H1 (cell line): ENCODE results near the gene NLGN4X. TPM values are rescaled to one million over a fixed set of nuclear protein-coding genes. Genes with fewer than 3 reads are reported as not detected.

ENCODE experiments used
- CTCF ChIA-PET: fragments of 300-600 bp; sonication (Branson Sonifier 250); formaldehyde crosslinking; loops from one replicate; lab custom pipeline; 2021; ENCODE audit not compliant: partially characterized antibody; lab: Charles Lee
- POLR2A ChIA-PET: fragments of 300-600 bp; sonication (Branson Sonifier 250); formaldehyde crosslinking; loops from one replicate; lab custom pipeline; 2021; ENCODE audit warnings: inconsistent platforms; ENCODE audit not compliant: partially characterized antibody; lab: Charles Lee
- DNase-seq, 2 experiments: peaks; one replicate each; pipeline versions ENCODE4 v3.0.0 to v3.0.0-alpha.2; 2010 to 2022; ENCODE audit warnings: low spot score in 2 of 2, low read depth in 1 of 2, mixed read lengths in 1 of 2
- FAIRE-seq: peaks from 2 replicates; lab custom pipeline; 2011; peaks lifted over from hg19 to GRCh38; lab: Jason Lieb, UNC
- H2AFZ ChIP-seq: 2 replicates; pipeline ENCODE4 v1.8.1; 2012; ENCODE audit warnings: low read length, inconsistent platforms
- H2AK5ac ChIP-seq: 2 replicates; pipeline ENCODE4 v1.6.1; 2013; ENCODE audit warnings: low read depth, low read length
- H2BK120ac ChIP-seq: replicated peaks from 2 replicates; pipeline ENCODE3; 2013; ENCODE audit warnings: low read depth, low read length, inconsistent platforms
- H2BK12ac ChIP-seq: 2 replicates; pipeline ENCODE4 v1.6.1; 2013; ENCODE audit warnings: low read depth, low read length
- H2BK15ac ChIP-seq: 2 replicates; pipeline ENCODE4 v1.6.1; 2013; ENCODE audit warnings: low read length
- H2BK20ac ChIP-seq: 2 replicates; pipeline ENCODE4 v1.6.1; 2013; ENCODE audit warnings: low read length
- H2BK5ac ChIP-seq: 2 replicates; pipeline ENCODE4 v1.6.1; 2013; ENCODE audit warnings: low read depth, low read length
- H3K14ac ChIP-seq: 2 replicates; pipeline ENCODE4 v1.6.1; 2013; ENCODE audit warnings: inconsistent platforms; ENCODE audit not compliant: insufficient read length
- H3K18ac ChIP-seq: 2 replicates; pipeline ENCODE4 v1.6.1; 2013; ENCODE audit warnings: low read length; ENCODE audit errors: extremely low read depth
- H3K23ac ChIP-seq: 2 replicates; pipeline ENCODE4 v1.6.1; 2013; ENCODE audit warnings: inconsistent platforms; ENCODE audit not compliant: insufficient read length
- H3K23me2 ChIP-seq: 2 replicates; pipeline ENCODE4 v1.6.1; 2013; ENCODE audit warnings: low read depth, low read length
- H3K27ac ChIP-seq: 2 replicates; pipeline ENCODE4 v1.6.1; 2011; ENCODE audit warnings: low read depth, low read length, inconsistent platforms
- H3K27me3 ChIP-seq, 4 experiments: replicated peaks in 1 of 4; 1 replicate in 1 of 4; 2 replicates in 3 of 4; pipeline versions ENCODE4 v1.6.1 to v1.8.1; 2011 to 2013; ENCODE audit warnings: low read length in 3 of 4, mild to moderate bottlenecking in 3 of 4, inconsistent platforms in 2 of 4, mixed read lengths in 2 of 4, moderate library complexity in 1 of 4; ENCODE audit not compliant: control insufficient read depth in 3 of 4, insufficient read depth in 3 of 4; ENCODE audit errors: extremely low read depth in 1 of 4
- H3K36me3 ChIP-seq, 4 experiments: 2 replicates each; pipeline versions ENCODE4 v1.6.1 to v1.8.1; 2011 to 2013; ENCODE audit warnings: mild to moderate bottlenecking in 4 of 4, low read length in 3 of 4, moderate library complexity in 2 of 4, control low read depth in 1 of 4, inconsistent platforms in 1 of 4; ENCODE audit not compliant: insufficient read depth in 4 of 4, control insufficient read depth in 2 of 4
- H3K4ac ChIP-seq: replicated peaks from 2 replicates; pipeline ENCODE3; 2013; ENCODE audit warnings: low read length, low read depth, mixed read lengths, inconsistent platforms; ENCODE audit not compliant: insufficient read length
- H3K4me1 ChIP-seq, 4 experiments: replicated peaks in 1 of 4; 1 replicate in 1 of 4; 2 replicates in 3 of 4; pipeline versions ENCODE4 v1.6.1 to v1.8.1; 2011 to 2013; ENCODE audit warnings: low read length in 3 of 4, inconsistent platforms in 2 of 4, mixed read lengths in 1 of 4; ENCODE audit not compliant: insufficient read depth in 4 of 4, control insufficient read depth in 3 of 4
- H3K4me2 ChIP-seq, 2 experiments: 2 replicates each; pipeline versions ENCODE4 v1.6.1 to v1.8.1; 2011 to 2013; ENCODE audit warnings: low read depth in 2 of 2, low read length in 2 of 2, control low read depth in 1 of 2, inconsistent platforms in 1 of 2, mild to moderate bottlenecking in 1 of 2; ENCODE audit not compliant: insufficient read depth in 1 of 2
- H3K4me3 ChIP-seq, 4 experiments: fragments of 200-600, 300-600 bp in 1 of 4; sonication (generic), shearing (Covaris generic), sonication (Bioruptor Twin) in 1 of 4; 2 replicates each; pipeline versions ENCODE4 v1.5.1 to v1.8.1; 2011 to 2016; ENCODE audit warnings: low read length in 4 of 4, low read depth in 3 of 4, control low read depth in 2 of 4, inconsistent platforms in 2 of 4, mild to moderate bottlenecking in 2 of 4, mixed read lengths in 1 of 4, moderate library complexity in 1 of 4; ENCODE audit not compliant: insufficient read depth in 2 of 4; ENCODE audit errors: extremely low read depth in 1 of 4
- H3K56ac ChIP-seq: replicated peaks from 2 replicates; pipeline ENCODE3; 2013; ENCODE audit warnings: low read depth, mild to moderate bottlenecking, mixed read lengths, low read length, inconsistent platforms; ENCODE audit not compliant: insufficient read length
- H3K79me1 ChIP-seq: 2 replicates; pipeline ENCODE4 v1.6.1; 2013; ENCODE audit warnings: low read depth, low read length, control low read depth
- H3K79me2 ChIP-seq, 2 experiments: 2 replicates each; pipeline versions ENCODE4 v1.6.1 to v1.8.1; 2012 to 2013; ENCODE audit warnings: low read length in 2 of 2, mild to moderate bottlenecking in 2 of 2, inconsistent platforms in 1 of 2; ENCODE audit not compliant: insufficient read depth in 2 of 2, control insufficient read depth in 1 of 2
- H3K9ac ChIP-seq, 4 experiments: replicated peaks in 1 of 4; 1 replicate in 1 of 4; 2 replicates in 3 of 4; pipeline versions ENCODE4 v1.6.1 to v1.8.1; 2011 to 2013; ENCODE audit warnings: low read depth in 3 of 4, low read length in 3 of 4, control low read depth in 2 of 4, mild to moderate bottlenecking in 2 of 4, moderate library complexity in 2 of 4, inconsistent platforms in 1 of 4; ENCODE audit errors: extremely low read depth in 1 of 4
- H3K9me3 ChIP-seq, 2 experiments: 2 replicates each; pipeline versions ENCODE4 v1.6.1 to v1.8.1; 2012 to 2013; ENCODE audit warnings: mild to moderate bottlenecking in 2 of 2, moderate library complexity in 2 of 2, control low read depth in 1 of 2, inconsistent platforms in 1 of 2, low read depth in 1 of 2, low read length in 1 of 2, mixed read lengths in 1 of 2; ENCODE audit not compliant: insufficient read depth in 2 of 2
- H4K20me1 ChIP-seq, 2 experiments: replicated peaks in 1 of 2; 2 replicates each; pipeline versions ENCODE3 to v1.8.1; 2011 to 2013; ENCODE audit warnings: inconsistent platforms in 2 of 2, low read length in 2 of 2, mild to moderate bottlenecking in 1 of 2; ENCODE audit not compliant: insufficient read depth in 2 of 2, control insufficient read depth in 1 of 2
- H4K5ac ChIP-seq: 2 replicates; pipeline ENCODE4 v1.6.1; 2013; ENCODE audit warnings: low read length, low read depth, mixed read lengths, inconsistent platforms; ENCODE audit not compliant: insufficient read length
- H4K8ac ChIP-seq: 2 replicates; pipeline ENCODE4 v1.8.0; 2013; ENCODE audit warnings: mild to moderate bottlenecking, moderate library complexity, low read length, inconsistent platforms; ENCODE audit not compliant: insufficient read depth; ENCODE audit errors: extremely low read depth
- H4K91ac ChIP-seq: replicated peaks from 2 replicates; pipeline ENCODE3; 2013; ENCODE audit warnings: low read length, mixed read lengths, inconsistent platforms; ENCODE audit not compliant: insufficient read length
- CBX8 ChIP-seq: fragments of 300-800, 300-1000 bp; sonication (generic); IDR thresholded peaks from 2 replicates; pipeline ENCODE4 v1.7.1; 2016; ENCODE audit warnings: low read depth, low read length, borderline replicate concordance
- JUND ChIP-seq: IDR thresholded peaks from 2 replicates; pipeline ENCODE4 v1.6.1; 2011; ENCODE audit warnings: mild to moderate bottlenecking, improper control_type of control experiment, low read length
- TEAD4 ChIP-seq: IDR thresholded peaks from 2 replicates; pipeline ENCODE4 v1.6.1; 2012; ENCODE audit warnings: low read depth, low read length, inconsistent platforms, mixed read lengths
- WGBS, 2 experiments: shearing (Covaris generic) in 1 of 2; methylation state at CpG; one replicate each; pipeline versions ENCODE4 v1.1.6 to v1.1.7; 2013 to 2015; ENCODE audit warnings: low lambda C conversion rate in 2 of 2, mixed read lengths in 2 of 2, inconsistent platforms in 1 of 2, low coverage in 1 of 2, missing lambda C conversion rate in 1 of 2; ENCODE audit not compliant: insufficient replicate concordance in 2 of 2, insufficient coverage in 1 of 2, insufficient read length in 1 of 2; ENCODE audit errors: extremely low coverage in 1 of 2, missing lambda C conversion rate in 1 of 2; 5-methylcytosine and 5-hydroxymethylcytosine counted together
- polyA plus RNA-seq, 7 experiments: library from polyadenylated mRNA; depleted of rRNA in 3 of 7; stranded (reverse) in 5 of 7; unstranded in 2 of 7; fragments of >200 nt in 5 of 7; fragments of 200-250 nt in 2 of 7; gene quantifications; 1 replicate in 5 of 7; 2 replicates in 1 of 7; 4 replicates in 1 of 7; pipeline versions ENCODE4 v1.2.1 to v1.2.3, GENCODE V29; 2011 to 2013; ENCODE audit warnings: missing spikeins in 2 of 7, mixed read lengths in 2 of 7
- total RNA-seq: library from RNA; stranded (reverse); fragmentation: NEBNext Ultra II Directional; extraction: Animal tissue kit (Norgen Biotek cat#: 25700); gene quantifications from 2 replicates; pipeline ENCODE4 v1.2.1, GENCODE V29; 2021

NLGN4X gene
- total and polyA plus RNA-seq, 2 of the 8 experiments (the other 6 are each of a cell fraction or from before 2014, with no cell fraction given): 104 to 124 TPM

GRCh38 chrX:5965406-5965805, 263.3 kb downstream of the NLGN4X start:
- Histone ChIP-seq H4K20me1 (no peaks in the 10 kb centered on the region), H2BK15ac (no peak overlapping the region), H3K27me3 (no peaks in the 10 kb centered on the region), H2BK20ac (no peak overlapping the region), H3K23me2 (no peaks in the 10 kb centered on the region; the same call in 1 of the 2 replicates), H3K4me2 (no peak overlapping the region), H3K4ac (no peak overlapping the region), H3K23ac (no peak overlapping the region), H3K4me3 (no peak overlapping the region), H3K79me1 (no peaks in the 10 kb centered on the region; the same call in 1 of the 2 replicates), H3K36me3 (no peaks in the 10 kb centered on the region), H3K56ac (no peak overlapping the region), H2AFZ (no peak overlapping the region), H2AK5ac (no peak overlapping the region), H3K18ac (no peak overlapping the region), H2BK5ac (no peak overlapping the region), H3K79me2 (peaks cover 0 to 50% of the 10 kb centered on the region in 2 experiments; a peak in 2 of 4 replicates), H3K9me3 (no peaks in the 10 kb centered on the region), H2BK12ac (no peak overlapping the region), H3K4me1 (no peaks in the 10 kb centered on the region), H4K8ac (no peak overlapping the region), H3K27ac (no peak overlapping the region), H3K9ac (no peak overlapping the region), H4K5ac (no peak overlapping the region), H3K14ac (no peak overlapping the region), H4K91ac (no peak overlapping the region), H2BK120ac (no peak overlapping the region)
- 97% methylated on average over 3 of the region's 3 CpGs; no CpG with 5 or more reads in 1 of the 2 experiments for WGBS, 2 experiments
- POLR2A ChIA-PET: no interaction called here
- FAIRE-seq (no peak), DNase-seq (no peak)
- TF ChIP-seq JUND (no peak), TEAD4 (peak; percentile 82), CBX8 (no peak)
- CTCF ChIA-PET: no interaction called here
